NAMALWA (cell line): ENCODE data around the gene CLDN3.
"Not testable (repeated sequence)": the region's sequence is repeated elsewhere in the genome, so short reads cannot be mapped to it uniquely, and the experiment has no call there.

Experiments used
- DNase-seq: peaks from one replicate; pipeline ENCODE4 v3.0.0-alpha.2; 2015; ENCODE audit warnings: low spot score

Gene CLDN3, protein sequence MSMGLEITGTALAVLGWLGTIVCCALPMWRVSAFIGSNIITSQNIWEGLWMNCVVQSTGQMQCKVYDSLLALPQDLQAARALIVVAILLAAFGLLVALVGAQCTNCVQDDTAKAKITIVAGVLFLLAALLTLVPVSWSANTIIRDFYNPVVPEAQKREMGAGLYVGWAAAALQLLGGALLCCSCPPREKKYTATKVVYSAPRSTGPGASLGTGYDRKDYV

DNA sequence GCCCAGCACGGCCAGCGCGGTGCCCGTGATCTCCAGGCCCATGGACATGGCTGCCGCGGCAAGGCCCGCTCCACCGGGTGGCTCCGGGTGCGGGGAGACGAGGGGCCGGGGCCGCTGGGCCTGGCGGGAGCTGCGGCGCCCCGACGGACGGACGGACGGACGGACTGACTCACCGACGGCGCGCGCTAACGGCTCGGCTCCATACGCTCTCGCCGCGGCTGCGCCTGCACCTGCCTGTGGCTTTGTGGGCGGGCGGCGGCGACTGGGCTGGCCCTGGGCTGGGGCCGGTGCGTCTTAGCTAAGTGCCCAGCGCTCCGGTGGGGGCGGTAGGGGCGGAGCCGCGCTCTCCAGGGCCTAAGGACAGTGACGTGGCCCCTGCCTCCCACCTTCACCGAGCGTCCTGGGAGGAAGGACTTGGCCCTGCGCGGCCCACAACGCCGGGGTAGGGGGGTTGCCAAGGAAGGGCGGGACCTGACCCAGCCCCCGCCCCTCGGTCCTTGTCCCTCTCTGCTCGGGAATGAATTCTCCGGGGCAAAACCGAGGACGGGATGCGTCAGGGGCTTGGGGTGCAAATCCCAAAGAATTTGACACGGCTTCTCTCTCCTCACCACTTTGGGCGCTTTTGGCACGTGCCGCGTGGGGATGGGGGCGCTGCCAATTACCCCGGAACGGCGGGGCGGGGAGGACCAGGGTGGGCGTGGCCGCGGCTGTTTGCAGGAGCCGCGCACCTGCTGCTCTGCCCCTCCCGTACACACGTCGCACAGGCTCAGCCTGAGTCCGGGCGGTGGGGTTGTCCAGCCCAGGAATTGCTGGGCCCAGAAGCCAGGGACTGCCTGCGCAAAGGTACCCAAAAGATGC lies at the start of gene CLDN3:
Gene CLDN3, minus strand, starts transcription at position 269 of the 858 bp plus-strand sequence. Its CDS starts 221 bp downstream, at position 48.
- DNase-seq, result no peak

DNA sequence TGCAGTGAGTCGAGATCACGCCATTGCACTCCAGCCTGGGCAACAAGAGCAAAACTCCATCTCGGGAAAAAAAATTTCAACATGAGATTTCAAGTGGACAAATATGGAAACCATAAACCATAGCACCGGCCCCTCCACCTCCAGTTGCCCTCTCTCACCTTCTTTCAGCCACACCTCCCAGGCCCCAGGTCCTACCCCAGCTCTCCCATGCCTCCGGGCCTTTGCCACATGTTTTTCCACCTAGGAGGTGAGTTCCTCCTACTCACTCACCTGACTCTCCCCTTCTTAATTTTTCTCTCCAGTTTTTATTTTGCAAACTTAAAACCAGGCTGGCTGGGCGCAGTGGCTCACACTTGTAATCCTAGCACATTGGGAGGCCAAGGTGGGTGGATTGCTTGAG lies 47.1 kb upstream of the CLDN3 start:
- no peak for DNase-seq

DNA sequence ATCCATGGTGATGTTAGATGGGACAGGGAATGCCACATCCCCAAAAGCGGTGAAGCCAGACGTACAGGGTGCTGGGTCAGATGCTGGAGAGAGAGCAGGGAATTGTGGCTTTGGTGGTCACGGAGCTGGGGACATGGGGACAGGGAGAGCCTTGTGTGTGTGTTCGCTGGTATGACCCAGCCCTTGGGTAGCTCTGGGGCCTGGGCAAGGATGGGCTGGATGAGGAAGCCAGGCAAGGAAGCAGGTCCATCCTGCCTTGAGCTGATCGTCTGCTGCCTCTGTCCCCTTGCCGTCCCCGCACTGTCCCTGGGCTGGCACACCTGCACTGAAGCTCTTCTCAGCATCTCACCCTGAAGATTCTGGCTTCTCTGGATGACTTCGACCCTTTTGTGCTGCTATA lies 45.4 kb upstream of the CLDN3 start:
- DNase-seq, result no peak

DNA sequence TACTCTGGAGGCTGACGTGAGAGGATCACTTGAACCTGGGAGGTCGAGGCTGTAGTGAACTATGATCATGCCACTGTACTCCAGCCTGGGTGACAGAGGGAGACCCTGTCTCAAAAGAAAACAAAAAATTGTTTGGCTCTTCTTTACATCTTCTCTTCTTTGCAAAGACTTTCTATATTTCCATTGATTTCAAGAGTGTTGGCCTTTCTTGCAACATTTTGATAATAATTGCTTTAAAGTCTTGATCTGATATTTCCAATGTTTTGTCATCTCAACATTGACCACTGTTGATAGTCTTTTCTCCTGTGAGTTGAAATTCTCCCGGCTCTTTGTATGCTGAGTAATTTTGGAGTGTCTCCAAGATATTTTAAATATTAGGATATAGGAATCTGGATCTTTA lies 42.9 kb upstream of the CLDN3 start:
- DNase-seq, result no peak

DNA sequence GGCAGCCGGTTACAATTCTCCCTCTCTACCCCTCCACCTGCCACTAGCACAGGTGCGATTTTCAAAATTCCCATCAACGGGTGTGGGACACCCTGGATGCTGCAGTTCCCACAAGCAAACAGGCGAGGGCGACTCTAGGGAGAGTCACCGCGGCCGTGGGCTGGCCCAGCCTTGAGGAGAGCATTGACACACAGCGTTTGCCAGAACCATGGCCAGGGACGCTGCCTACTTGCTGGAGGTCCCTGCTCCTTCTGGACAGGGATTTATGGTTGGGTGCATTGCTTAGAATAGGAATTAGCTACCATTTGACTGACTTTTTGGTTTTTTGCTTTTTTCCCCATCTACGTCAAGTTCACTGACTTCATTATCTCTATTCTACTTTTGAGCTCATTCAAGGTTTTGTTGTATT lies 41.7 kb upstream of the CLDN3 start:
- DNase-seq, result peak; percentile 75

DNA sequence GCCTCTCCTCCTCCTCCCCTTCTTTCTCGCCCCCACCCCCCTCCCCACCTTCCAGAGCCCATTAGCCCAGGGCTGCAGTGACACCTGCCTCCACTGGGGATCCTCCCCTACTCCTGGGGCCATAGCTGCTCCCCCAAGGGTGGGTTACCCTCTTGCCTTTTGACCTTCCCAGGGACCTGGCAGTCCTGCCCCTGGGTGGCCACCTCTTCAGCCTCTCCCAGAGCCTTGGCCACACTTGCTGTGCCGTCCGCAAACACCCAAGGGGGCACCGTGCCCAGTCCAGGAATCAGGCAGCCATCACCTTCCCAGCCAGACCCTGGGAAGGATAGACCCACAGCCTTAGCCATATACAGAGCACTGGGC lies 40.9 kb upstream of the CLDN3 start:
- DNase-seq, result no peak

DNA sequence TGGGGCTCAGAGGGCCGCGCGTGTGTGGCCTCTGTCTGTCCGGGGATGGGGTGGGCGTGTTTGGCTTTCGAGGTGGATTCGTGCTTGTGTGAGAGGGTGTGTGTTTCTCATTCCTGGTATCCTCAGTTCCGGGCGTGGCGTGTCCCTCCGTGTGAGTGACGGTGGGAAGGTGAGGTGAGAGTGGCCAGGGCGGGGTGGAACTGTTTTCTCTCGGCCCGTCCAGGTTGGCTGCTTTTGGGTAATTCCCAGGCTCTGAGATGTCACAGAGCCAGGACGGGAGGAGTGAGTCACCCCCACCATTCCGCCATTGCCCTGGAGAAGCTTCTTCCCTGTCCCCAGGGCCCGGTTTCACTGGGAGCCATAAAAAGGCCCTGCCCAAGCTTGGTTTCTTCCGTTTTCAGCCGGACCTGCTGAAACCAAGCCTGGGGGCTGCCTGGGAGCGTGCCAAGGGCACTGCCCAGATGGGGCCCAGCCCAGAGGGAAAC lies 39.4 kb upstream of the CLDN3 start:
- DNase-seq, result no peak

DNA sequence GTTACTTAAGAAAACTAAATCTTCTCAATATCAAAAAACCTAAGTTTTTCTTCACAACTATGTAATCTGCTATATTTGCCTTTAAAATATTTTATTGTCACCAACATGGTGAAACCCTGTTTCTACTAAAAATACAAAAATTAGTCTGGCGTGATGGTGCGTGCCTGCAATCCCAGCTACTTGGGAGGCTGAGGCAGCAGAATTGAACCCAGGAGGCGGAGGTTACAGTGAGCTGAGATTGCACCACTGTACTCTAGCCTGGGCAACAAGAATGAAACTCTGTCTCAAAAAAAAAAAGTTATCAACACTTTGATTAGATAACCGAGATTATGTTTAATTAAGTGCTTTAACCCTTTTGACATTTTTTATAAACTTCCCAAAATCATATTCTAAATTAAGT lies 32.4 kb upstream of the CLDN3 start:
- DNase-seq, result no peak

DNA sequence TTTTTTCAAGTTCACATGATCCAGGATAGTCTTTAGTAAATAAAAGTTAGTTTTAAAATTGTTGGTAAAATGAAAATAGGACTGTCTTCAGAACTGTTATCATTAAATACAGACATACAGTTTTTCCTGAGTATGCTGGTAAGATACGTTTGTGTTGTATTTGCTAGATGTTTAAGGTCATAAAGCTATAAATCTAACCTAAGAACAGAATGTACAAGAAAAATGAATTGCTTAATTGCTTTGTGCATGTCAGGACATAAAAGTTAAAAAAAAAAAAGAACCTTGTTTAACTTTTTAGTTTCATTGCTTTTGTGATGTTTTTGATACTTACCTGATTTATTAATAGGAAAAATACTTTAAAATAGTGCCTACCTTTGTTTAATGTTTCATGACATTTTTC lies 31.5 kb upstream of the CLDN3 start:
- DNase-seq, result no peak

DNA sequence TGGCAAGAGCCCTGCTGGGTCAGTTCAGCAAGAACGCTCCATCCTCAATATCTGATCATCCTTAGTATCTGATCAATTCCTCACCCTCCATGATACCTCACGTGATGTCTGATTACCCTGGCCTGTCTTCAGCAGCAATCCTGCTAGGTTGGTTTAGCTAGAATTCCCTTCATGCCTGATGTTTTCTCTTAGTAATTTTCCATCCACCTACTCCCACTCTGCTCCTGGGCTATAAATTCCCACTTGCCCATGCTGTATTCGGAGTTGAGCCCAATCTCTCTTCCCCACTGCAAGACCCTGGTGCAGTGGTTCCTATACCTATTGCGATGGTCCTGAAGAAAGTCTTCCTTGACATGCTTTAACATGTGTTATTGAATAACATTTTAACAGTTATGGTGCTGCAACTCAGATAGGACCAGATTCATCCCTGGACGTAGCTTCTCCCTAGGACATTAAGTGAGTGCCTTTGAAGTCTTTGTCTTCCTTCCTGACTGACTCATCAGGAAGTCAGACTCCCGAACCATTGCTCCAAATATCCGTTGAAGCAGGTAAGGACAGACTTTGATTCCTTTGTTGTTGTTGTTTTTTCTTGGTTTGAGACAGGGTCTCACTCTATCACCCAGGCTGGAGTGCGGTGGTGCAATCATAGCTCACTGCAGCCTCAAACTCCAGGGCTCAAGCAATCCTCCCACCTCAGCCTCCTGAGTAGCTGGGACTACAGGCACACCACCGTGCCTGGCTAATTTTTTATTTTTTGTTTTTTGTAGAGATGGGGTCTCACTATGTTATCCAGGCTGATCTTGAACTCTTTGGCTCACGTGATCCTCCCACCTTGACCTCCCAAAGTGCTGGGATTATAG lies 29.4 kb upstream of the CLDN3 start:
- DNase-seq, result no peak

DNA sequence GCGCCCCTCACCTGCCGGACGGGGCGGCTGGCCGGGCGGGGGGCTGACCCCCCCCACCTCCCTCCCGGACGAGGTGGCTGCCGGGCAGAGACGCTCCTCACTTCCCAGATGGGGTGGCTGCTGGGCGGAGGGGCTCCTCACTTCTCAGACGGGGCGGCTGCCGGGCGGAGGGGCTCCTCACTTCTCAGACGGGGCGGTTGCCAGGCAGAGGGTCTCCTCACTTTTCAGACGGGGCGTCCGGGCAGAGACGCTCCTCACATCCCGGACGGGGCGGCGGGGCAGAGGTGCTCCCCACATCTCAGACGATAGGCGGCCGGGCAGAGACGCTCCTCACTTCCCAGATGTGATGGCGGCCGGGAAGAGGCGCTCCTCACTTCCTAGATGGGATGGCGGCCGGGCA lies 27.1 kb upstream of the CLDN3 start:
- DNase-seq, result not testable (repeated sequence)

DNA sequence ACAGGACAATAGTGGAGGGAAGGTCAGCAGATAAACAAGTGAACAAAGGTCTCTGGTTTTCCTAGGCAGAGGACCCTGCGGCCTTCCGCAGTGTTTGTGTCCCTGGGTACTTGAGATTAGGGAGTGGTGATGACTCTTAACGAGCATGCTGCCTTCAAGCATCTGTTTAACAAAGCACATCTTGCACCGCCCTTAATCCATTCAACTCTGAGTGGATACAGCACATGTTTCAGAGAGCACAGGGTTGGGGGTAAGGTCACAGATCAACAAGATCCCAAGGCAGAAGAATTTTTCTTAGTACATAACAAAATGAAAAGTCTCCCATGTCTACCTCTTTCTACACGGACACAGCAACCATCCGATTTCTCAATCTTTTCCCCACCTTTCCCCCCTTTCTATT lies 26.6 kb upstream of the CLDN3 start:
- DNase-seq, result not testable (repeated sequence)

DNA sequence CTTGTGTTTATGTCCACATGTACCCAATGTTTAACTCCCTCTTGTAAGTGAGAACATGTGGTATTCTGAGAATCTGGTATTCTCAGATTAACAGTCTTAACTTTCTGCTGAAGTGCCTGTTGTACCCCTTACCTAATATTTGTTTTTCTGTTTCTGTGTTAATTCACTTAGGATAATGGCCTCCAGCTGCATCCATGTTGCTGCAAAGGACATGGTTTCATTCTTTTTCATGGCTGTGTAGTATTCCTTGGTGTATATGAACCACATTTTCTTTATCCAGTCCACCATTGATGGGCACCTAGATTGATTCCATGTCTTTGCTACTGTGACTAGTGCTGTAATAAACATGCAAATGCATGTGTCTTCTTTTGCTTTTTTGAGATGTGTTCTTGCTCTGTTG lies 25.1 kb upstream of the CLDN3 start:
- not testable (repeated sequence) for DNase-seq

DNA sequence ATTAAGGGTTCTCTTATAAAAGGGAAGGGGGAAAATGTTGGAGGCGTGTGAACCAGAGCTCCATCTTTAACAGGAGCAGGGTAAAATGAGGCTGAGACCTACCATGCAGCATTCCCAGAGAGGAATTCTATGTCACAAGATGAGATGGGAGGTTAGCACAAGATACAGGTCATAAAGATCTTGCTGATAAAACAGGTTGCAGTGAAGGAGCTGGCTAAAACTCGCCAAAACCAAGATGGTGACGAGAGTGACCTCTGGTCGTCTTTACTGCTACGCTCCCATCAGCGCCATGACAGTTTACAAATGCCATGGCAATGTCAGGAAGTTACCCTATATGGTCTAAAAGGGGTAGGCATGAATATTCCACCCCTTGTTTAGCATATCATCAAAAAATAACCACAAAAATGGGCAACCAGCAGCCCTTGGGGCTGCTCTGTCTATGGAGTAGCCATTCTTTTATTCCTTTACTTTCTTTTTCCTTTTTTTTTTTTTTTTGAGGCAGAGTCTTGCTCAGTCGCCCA lies 21.2 kb upstream of the CLDN3 start:
- DNase-seq, result not testable (repeated sequence)

DNA sequence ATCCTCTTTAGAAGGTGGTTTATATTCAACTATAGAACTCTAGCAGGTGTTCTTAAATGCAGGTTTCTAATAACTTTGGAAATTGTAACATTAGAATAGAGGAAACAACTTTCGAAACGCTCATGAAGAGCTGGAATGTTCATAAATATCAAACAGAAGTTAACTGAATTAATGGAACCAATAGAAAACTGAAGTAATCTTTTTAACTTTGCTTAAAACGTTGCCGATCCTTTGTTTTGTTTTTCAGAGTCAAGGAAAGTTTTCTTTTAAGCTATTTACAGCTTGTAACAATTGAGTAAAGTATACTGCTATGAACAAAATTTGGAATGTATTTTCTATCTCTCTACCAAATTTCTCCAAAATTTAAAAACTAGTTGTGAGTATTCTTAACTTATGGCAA lies 19.0 kb upstream of the CLDN3 start:
- DNase-seq, result no peak

DNA sequence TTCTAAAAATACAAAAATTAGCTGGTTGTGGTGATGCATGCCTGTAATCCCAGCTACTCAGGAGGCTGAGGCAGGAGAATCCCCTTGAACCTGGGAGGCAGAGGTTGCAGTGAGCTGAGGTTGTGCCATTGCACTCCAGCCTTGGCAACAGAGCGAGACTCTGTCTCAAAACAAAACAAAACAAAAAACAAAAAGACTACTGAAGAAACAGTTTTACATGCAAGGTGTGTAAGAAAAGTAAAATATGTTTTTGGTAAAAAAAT lies 17.6 kb upstream of the CLDN3 start:
- not testable (repeated sequence) for DNase-seq

DNA sequence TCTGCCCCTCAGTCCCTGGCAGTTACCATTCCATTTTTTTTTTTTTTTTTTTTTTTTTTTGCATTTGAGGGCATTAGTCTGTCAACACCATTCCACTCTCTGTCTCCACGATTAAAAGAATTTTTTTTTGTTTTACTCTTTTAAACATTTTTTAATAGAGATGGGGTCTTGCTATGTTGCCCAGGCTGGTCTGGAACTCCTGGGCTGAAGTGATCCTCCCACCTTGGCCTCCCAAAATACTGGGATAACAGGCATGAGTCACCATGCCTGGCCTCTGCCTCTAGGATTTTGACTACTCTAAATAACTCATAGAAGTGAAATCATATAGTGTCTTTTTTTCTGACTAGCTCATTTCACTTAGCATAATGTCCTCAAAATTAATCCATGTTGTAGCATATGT lies 16.5 kb upstream of the CLDN3 start:
- no peak for DNase-seq

DNA sequence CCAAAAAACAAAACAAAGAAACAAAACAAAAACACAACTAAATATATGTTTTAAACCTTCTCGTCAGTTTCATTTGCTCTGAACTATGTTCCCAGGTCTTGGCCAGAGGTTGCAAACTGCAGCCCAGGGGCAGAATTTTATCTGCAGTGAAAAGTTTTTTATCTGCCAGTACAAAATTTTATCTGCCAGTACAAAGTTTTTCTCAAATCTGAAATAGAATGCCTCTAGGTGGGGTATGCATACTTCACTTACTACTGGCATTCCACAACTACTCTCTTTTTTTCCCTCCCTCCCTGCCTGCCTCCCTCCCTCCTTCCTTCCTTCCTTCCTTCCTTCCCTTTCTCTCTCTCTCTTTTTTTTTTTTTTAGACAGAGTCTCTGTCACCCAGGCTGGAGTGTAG lies 9.4 kb upstream of the CLDN3 start:
- DNase-seq, result no peak

DNA sequence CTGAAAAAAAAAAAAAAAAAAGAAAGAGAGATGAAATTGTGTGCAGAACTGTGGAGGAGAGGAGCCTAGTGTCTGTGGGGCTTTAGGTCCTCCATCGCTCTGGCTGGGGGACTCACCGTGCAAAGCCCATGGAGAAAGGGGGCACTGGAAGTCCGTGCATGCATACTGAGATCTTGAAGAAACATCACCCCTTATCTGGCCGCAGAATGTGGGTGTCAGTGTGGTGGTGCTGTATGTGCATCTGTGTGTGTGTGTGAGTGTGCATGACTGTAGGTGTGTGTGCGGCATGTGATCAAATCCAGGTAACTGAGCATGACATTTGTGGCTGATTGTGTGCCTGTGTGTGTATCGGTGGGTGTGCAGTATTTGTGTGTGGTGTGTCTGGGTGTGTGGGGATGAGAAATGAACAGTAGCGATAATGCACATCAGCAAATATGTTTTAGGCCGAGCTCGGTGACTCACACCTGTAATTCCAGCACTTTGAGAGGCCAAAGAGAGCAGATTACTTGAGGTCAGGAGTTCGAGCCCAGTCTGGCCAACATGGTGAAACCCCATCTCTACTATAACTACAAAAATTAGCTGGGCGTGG lies 8.8 kb upstream of the CLDN3 start:
- DNase-seq, result no peak

DNA sequence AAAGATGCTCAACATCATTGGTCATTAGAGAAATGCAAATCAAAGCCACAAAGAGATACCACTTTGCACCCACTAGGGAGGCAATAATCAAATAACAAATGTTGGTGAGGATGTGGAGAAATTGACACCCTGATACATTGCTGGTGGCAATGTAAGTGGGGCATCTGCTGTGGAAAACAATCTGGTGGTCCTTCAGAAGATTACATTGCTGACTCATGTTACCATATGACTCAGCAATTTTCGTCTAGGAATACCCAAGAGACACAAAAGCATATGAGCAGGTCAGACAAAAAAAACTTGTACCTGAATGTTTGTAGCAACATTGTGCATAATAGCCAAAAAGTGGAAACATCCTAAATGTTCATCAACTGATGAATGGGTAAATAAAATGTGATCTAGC lies 4.9 kb upstream of the CLDN3 start:
- DNase-seq, result no peak

DNA sequence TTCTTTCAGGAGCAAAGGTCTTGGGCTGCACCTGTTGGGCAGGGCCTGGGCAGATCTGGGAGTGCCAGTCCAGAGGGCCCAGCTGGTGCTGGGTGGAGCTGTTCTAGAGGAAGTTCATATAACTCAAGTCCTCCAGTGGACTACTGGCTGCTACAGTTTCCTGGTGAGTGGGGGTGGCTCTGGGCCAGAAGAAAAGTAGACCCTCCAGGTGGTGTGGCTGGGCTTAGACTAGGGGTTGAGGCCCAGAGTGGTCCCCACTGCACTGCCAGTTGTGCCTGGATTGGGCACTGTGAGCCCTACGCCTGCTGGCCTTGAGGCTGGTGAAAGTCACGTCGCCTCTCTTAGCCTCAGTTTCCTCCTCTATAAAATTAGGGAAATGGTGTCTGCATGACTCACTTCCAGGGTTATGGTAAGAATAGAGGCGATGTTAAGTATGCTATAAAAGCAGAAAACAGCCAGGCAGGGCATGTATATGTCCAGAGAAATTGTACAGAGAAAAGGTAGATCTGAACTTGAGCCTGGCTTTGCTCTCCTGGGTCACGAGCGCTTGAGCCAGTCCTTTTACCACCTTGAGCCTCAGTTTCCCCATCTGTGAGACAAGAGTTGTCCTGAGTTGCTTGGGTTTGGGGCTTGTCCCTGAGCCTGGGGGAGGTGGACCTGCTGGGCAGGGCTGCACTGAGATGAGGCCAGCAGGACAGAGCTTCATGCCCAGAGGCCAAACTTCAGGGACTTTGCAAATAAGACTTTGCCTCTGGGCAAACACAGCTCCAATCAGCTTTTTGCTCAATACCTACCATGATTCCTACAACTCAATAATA lies 3.8 kb upstream of the CLDN3 start:
- no peak for DNase-seq
